Chondrocyte (in vitro differentiated cells): Measurements from ENCODE around the gene RUBCNL. TPM values are rescaled to one million over a fixed set of nuclear protein-coding genes. Genes with fewer than 3 reads are reported as not detected.

ENCODE experiments used
- DNase-seq: peaks from one replicate; pipeline ENCODE4 v3.0.0; 2021; ENCODE audit warnings: mixed read lengths, low spot score
- H3K27ac Mint-ChIP-seq: one replicate; pipeline ENCODE4 v1.8.0; 2021; ENCODE audit warnings: mild to moderate bottlenecking, moderate library complexity, mixed read lengths; ENCODE audit not compliant: unreplicated experiment
- H3K27me3 Mint-ChIP-seq: 2 replicates; pipeline ENCODE4 v1.8.0; 2021; ENCODE audit warnings: low read depth, mixed read lengths
- H3K36me3 Mint-ChIP-seq: 2 replicates; pipeline ENCODE4 v1.8.0; 2021; ENCODE audit warnings: low read depth, mixed read lengths
- H3K4me1 Mint-ChIP-seq: 2 replicates; pipeline ENCODE4 v1.8.0; 2021; ENCODE audit warnings: low read depth, mild to moderate bottlenecking, mixed read lengths
- H3K4me3 Mint-ChIP-seq: one replicate; pipeline ENCODE4 v1.8.0; 2021; ENCODE audit warnings: mild to moderate bottlenecking, moderate library complexity, mixed read lengths; ENCODE audit not compliant: unreplicated experiment
- H3K9me3 Mint-ChIP-seq: 2 replicates; pipeline ENCODE4 v1.8.0; 2021; ENCODE audit warnings: low read depth, mixed read lengths
- CTCF ChIP-seq: fragments of 200-600 bp; sonication (generic); IDR thresholded peaks from 2 replicates; pipeline ENCODE4 v1.5.0; 2021; ENCODE audit warnings: antibody characterized with exemption, mild to moderate bottlenecking, moderate library complexity
- total RNA-seq: library from RNA; stranded (reverse); gene quantifications from 3 replicates; pipeline ENCODE4 v1.2.1, GENCODE V29; 2021

The RUBCNL gene
- total RNA-seq, 1 donor from 2014 or later, result 2.0 TPM

- peaks cover 4% of the 10 kb centered on the region for H3K36me3 Mint-ChIP-seq
- H3K27me3 Mint-ChIP-seq, result no peaks in the 10 kb centered on the region
- no peak for TF ChIP-seq CTCF
- peaks cover 45% of the 10 kb centered on the region for H3K4me1 Mint-ChIP-seq
- no peak overlapping the region for H3K4me3 Mint-ChIP-seq
- H3K27ac Mint-ChIP-seq, result peak overlapping the region; percentile 55
- no peak for DNase-seq
- peaks cover 7% of the 10 kb centered on the region for H3K9me3 Mint-ChIP-seq
Measured at GRCh38 chr13:46341112-46341711, 45.8 kb downstream of the RUBCNL start.

GRCh38 chr13:46340631-46341111 lies 46.4 kb downstream of the RUBCNL start:
- peak overlapping the region; percentile 55 for H3K27ac Mint-ChIP-seq
- H3K9me3 Mint-ChIP-seq, result peaks cover 7% of the 10 kb centered on the region
- TF ChIP-seq CTCF, result no peak
- peaks cover 40% of the 10 kb centered on the region for H3K4me1 Mint-ChIP-seq
- H3K4me3 Mint-ChIP-seq, result no peak overlapping the region
- no peaks in the 10 kb centered on the region for H3K27me3 Mint-ChIP-seq
- DNase-seq, result no peak
- H3K36me3 Mint-ChIP-seq, result peaks cover 4% of the 10 kb centered on the region

- Mint-ChIP-seq H3K4me3 (no peak overlapping the region), H3K36me3 (peaks cover 4% of the 10 kb centered on the region), H3K27me3 (no peaks in the 10 kb centered on the region), H3K9me3 (peaks cover 7% of the 10 kb centered on the region), H3K27ac (no peak overlapping the region), H3K4me1 (peaks cover 38% of the 10 kb centered on the region)
- no peak for TF ChIP-seq CTCF
- no peak for DNase-seq
Measured at GRCh38 chr13:46340011-46340410, 47.0 kb downstream of the RUBCNL start.

- Mint-ChIP-seq H3K27me3 (no peaks in the 10 kb centered on the region), H3K27ac (peak overlapping the region; percentile 72), H3K36me3 (peaks cover 4% of the 10 kb centered on the region), H3K9me3 (peaks cover 7% of the 10 kb centered on the region), H3K4me1 (peaks cover 45% of the 10 kb centered on the region), H3K4me3 (no peak overlapping the region)
- DNase-seq, result no peak
- TF ChIP-seq CTCF, result peak; percentile 50
Measured at GRCh38 chr13:46339035-46339666, 47.9 kb downstream of the RUBCNL start.

GRCh38 chr13:46337700-46338099 lies 49.4 kb downstream of the RUBCNL start:
- no peak for DNase-seq
- TF ChIP-seq CTCF, result no peak
- Mint-ChIP-seq H3K4me3 (no peak overlapping the region), H3K27ac (no peak overlapping the region), H3K36me3 (peaks cover 4% of the 10 kb centered on the region), H3K4me1 (peaks cover 48% of the 10 kb centered on the region), H3K27me3 (no peaks in the 10 kb centered on the region), H3K9me3 (peaks cover 7% of the 10 kb centered on the region)
